ENCODE data around the gene EVX2. TPM values are rescaled to one million over a fixed set of nuclear protein-coding genes. Genes with fewer than 3 reads are reported as not detected.

The EVX2 gene
- total and polyA plus RNA-seq, 2 of the 4 experiments (the other 2 are of a cell fraction): not detected

DNA sequence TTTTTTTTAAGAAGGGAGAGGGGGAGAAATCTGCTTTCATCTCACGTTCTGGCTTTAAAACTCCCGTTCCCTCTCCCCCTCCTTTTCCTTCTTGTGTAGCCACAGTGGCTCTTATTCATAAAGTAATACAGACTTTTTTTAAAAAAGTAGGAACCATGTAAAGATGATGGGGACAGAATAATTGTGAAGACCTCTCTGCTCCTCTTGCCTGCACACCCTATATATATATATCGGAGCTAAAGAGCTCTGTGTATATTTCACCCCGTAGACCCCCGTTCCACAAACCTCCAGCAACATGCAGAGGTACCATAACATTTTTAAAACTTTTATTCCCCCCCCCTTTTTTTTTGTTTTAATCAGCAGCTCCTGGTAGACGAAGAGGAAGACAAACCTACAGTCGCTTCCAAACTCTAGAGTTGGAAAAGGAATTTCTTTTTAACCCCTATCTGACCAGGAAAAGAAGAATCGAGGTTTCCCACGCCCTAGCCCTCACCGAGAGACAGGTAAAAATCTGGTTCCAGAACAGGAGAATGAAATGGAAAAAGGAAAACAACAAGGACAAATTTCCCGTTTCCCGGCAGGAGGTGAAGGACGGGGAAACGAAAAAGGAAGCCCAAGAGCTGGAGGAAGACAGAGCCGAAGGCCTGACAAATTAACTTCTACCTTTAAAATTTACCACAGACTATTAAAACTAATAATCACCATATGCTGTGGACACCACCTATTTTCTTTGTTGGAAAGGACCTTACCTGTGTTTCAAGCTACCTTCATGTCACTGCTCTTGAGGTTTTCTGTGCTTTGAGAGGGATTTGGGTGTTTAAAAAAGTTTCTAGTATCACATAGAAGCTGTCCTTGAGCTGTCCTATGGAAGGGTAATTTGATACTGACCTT, 47.4 kb upstream of the EVX2 start:
- Histone ChIP-seq H3K4me1 (ENCODE audit: control insufficient read depth, insufficient read depth, low read length) (no peaks in the 10 kb centered on the region), H3K14ac (replicated peaks; ENCODE audit: low read depth, low read length) (no peak overlapping the region), H3K18ac (ENCODE audit: low read depth, low read length) (no peak overlapping the region), H3K36me3 (ENCODE audit: control insufficient read depth, insufficient read depth, low read length) (no peaks in the 10 kb centered on the region), H2AK5ac (ENCODE audit: low read depth, low read length) (no peak overlapping the region), H3K79me1 (ENCODE audit: low read depth in 1 of 2, low read length in 2 of 2) (no peaks in the 10 kb centered on the region), H4K20me1 (ENCODE audit: insufficient read depth, low read length) (no peaks in the 10 kb centered on the region), H4K8ac (ENCODE audit: low read depth in 2 of 2, low read length in 2 of 2) (no peak overlapping the region), H3K56ac (ENCODE audit: extremely low read depth, insufficient read depth, low read length) (no peak overlapping the region), H2BK5ac (ENCODE audit: low read depth, low read length, poor library complexity, severe bottlenecking) (no peak overlapping the region), H3K9me3 (ENCODE audit: control insufficient read depth, insufficient read depth, low read length) (peaks cover 1% of the 10 kb centered on the region), H2BK120ac (ENCODE audit: low read depth, low read length) (no peak overlapping the region), H4K91ac (ENCODE audit: insufficient read depth, low read depth, low read length) (no peak overlapping the region), H2BK20ac (ENCODE audit: low read depth, low read length) (no peak overlapping the region), H3K4me2 (ENCODE audit: low read depth, low read length) (0 out of 2 replicates have a peak overlapping the region, but pooled peaks have one; percentile 39), H3K9ac (ENCODE audit: low read depth, low read length) (no peak overlapping the region), H2AK9ac (replicated peaks; ENCODE audit: low read depth, low read length, poor library complexity) (no peak overlapping the region), H3K4ac (ENCODE audit: low read depth, low read length) (no peak overlapping the region), H3K23ac (ENCODE audit: low read depth, low read length) (peak overlapping the region; percentile 51; the same call in 1 of the 2 replicates), H2BK15ac (ENCODE audit: low read depth, low read length) (no peak overlapping the region), H3K4me3 (ENCODE audit: insufficient read depth, low read depth, low read length) (no peak overlapping the region), H2AFZ (replicated peaks; ENCODE audit: low read length, poor library complexity) (no peak overlapping the region), H4K5ac (ENCODE audit: low read depth, low read length) (no peak overlapping the region), H3K27ac (ENCODE audit: insufficient read depth, low read length) (no peak overlapping the region), H3K9me1 (ENCODE audit: insufficient read depth, low read length) (no peaks in the 10 kb centered on the region), H3K27me3 (ENCODE audit: control insufficient read depth, insufficient read depth, low read length) (peaks cover 87% of the 10 kb centered on the region)
- BruUV-seq (replicated peaks): no TSS peak
- POLR2A ChIA-PET (ENCODE audit: unreplicated experiment): no interaction called here
- WGBS, 2 experiments (ENCODE audit: extremely low coverage in 2 of 2, insufficient read length in 1 of 2): no CpG with 5 or more reads among the region's 15 CpGs
- CTCF ChIA-PET: interaction anchor here (0.7 to 3.1 kb wide), 7 partner anchors 9 to 1018 kb away, joined by 3 to 23 read pairs (median 3); no protein-coding TSS in a partner anchor
- no peak for DNase-seq
- dilution Hi-C loops (cut with HindIII; ENCODE audit: low sequenced_read_pairs, unreplicated experiment): no loop called here
- intact Hi-C loops (cut with micrococcal nuclease): no loop called here
- in situ Hi-C loops (cut with MboI; ENCODE audit: low sequenced_read_pairs): no loop called here
- no peak for ATAC-seq (ENCODE audit: low read depth)
- TF ChIP-seq, protein P1, sequence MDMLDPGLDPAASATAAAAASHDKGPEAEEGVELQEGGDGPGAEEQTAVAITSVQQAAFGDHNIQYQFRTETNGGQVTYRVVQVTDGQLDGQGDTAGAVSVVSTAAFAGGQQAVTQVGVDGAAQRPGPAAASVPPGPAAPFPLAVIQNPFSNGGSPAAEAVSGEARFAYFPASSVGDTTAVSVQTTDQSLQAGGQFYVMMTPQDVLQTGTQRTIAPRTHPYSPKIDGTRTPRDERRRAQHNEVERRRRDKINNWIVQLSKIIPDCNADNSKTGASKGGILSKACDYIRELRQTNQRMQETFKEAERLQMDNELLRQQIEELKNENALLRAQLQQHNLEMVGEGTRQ (IDR thresholded peaks at IDR 0.05; ENCODE audit: low read depth, low read length): no peak
- no peak for TF ChIP-seq RAD21 (IDR thresholded peaks at IDR 0.05; ENCODE audit: low read length)
- TF ChIP-seq, protein P2, sequence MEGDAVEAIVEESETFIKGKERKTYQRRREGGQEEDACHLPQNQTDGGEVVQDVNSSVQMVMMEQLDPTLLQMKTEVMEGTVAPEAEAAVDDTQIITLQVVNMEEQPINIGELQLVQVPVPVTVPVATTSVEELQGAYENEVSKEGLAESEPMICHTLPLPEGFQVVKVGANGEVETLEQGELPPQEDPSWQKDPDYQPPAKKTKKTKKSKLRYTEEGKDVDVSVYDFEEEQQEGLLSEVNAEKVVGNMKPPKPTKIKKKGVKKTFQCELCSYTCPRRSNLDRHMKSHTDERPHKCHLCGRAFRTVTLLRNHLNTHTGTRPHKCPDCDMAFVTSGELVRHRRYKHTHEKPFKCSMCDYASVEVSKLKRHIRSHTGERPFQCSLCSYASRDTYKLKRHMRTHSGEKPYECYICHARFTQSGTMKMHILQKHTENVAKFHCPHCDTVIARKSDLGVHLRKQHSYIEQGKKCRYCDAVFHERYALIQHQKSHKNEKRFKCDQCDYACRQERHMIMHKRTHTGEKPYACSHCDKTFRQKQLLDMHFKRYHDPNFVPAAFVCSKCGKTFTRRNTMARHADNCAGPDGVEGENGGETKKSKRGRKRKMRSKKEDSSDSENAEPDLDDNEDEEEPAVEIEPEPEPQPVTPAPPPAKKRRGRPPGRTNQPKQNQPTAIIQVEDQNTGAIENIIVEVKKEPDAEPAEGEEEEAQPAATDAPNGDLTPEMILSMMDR (conservative IDR thresholded peaks at IDR 0.05; ENCODE audit: low read depth, low read length): no peak
- no peak for TF ChIP-seq MAFK (IDR thresholded peaks at IDR 0.05; ENCODE audit: low read depth, low read length)
- TF ChIP-seq CEBPB (IDR thresholded peaks at IDR 0.05; ENCODE audit: low read depth, low read length): no peak
- TF ChIP-seq SMC3 (IDR thresholded peaks at IDR 0.05; ENCODE audit: low read depth, low read length): no peak
- TF ChIP-seq BHLHE40 (IDR thresholded peaks at IDR 0.05; ENCODE audit: low read depth, low read length): no peak

Data from IMR-90 (cell line).